Pulmonary artery endothelial cell (primary cell): Measurements from ENCODE around the gene LRRC2. TPM values are rescaled to one million over a fixed set of nuclear protein-coding genes. Genes with fewer than 3 reads are reported as not detected.
"Not testable (repeated sequence)": the region's sequence is repeated elsewhere in the genome, so short reads cannot be mapped to it uniquely, and the experiment has no call there.

Experiments used
- DNase-seq: peaks from one replicate; pipeline ENCODE4 v3.0.0-alpha.2; 2011; ENCODE audit warnings: low read depth, low spot score
- total RNA-seq: library from RNA; depleted of rRNA; stranded (reverse); fragments of >200 nt; gene quantifications from 2 replicates; pipeline ENCODE4 v1.2.3, GENCODE V29; 2014

The LRRC2 gene
- total RNA-seq, 1 donor from 2014 or later: 0.07 TPM

DNA sequence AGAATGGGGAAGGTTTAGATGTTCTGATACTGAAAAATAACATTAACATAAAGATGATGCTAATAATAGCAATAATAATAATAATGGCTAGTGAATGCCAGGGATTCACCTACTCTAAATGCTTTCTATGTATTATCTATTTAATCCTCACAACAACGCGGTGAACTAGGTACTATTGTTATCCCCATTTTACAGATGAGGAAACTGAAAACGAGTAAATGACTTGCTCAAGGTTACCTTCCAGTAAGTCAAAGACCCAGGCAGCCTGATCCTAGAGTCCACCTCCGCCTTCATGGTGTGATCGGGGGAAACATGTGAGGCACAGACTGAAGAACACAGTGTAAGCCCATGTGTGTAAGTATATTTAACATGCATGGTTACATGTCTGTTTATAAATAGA, 30.4 kb downstream of the LRRC2 start:
- DNase-seq: no peak

DNA sequence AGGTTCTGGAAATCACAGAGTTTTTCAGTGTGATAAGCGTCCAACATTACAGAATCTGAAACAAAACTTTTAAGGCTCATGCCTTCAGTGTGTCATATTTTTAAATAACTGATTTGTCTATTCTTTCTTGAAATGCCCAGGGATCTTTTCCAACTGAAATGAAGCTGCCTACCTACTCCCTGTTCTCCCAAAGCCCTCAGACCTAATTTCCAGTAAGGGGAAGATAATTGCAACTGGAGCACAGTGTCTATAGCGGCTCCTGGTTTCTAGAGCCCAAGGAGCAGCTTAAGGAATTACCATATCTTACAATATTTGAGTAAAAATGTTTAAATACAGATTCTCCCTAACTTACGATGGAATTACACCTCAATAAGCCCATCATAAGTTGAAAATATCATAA, 33.0 kb downstream of the LRRC2 start:
- no peak for DNase-seq

DNA sequence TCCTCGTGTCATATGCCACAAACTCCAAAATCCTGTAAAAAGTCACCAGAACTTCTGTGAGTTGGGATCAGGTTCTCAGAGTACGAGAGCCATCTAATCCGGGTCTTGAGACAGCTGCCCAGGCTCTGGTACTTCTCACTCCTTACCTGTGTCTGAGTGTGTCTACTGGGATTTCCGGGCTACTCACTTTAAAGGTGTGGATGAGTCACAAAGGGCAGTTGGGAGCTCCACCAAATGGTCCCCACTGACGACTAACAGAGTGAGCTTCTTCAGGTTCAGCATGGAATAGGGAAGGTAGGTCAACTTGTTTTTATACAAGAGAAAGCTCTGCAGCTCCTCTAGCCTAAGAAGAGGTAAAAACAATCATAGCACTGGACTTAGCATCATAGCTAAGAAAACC, 38.9 kb downstream of the LRRC2 start:
- DNase-seq: no peak

DNA sequence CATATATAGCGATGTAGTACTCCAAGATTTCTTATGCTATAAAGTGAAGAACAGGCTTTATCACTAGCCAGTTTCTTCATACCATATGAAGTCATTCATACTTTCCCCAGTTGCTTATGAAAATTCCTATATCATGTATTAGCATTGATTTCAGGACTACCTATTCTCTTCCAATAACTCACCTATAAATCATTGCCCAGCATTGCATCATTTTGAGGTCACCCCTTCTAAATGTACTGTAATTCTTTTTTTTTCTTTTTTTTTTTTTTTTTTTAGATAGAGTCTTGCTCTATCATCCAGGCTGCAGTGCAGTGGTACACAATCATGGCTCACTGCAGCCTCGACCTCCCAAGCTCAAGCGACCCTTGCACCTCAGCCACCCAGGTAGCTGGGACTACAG, 41.3 kb downstream of the LRRC2 start:
- DNase-seq: no peak

DNA sequence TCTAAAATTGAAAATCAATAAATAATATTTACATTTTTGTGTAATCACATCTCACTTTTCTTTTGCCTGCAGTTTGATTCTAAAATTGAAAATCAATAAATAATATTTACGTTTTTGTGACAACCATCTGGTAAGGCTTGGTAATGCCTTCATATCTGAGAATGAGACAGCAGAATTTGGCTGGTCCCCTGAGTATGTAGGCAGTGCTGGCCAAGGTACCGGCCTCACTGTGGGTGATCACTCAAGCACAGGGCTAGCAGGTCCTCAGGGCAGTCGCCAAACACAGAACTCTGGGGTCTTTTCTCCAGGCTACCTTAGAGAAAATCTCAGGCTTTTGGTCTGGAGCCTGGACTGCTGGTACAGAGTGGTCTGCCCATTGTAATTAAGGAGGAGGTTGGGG, 42.1 kb downstream of the LRRC2 start:
- DNase-seq: no peak

DNA sequence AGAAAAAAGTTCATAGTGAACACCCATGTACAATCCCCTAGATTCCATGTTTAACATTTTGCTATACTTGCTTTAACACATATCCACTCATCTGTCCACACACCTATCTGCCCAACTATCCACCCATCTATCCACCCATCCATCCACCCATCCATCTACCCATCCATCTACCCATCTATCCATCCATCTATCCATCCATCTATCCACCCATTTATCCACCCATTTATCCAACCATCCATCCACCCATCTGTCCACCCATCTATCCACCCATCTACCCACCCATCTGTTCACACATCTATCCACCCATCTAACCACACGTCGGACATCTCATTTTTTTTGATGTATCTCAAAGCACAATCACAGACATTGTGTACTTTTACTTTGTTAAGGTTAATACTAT, 42.5 kb downstream of the LRRC2 start:
- no peak for DNase-seq

DNA sequence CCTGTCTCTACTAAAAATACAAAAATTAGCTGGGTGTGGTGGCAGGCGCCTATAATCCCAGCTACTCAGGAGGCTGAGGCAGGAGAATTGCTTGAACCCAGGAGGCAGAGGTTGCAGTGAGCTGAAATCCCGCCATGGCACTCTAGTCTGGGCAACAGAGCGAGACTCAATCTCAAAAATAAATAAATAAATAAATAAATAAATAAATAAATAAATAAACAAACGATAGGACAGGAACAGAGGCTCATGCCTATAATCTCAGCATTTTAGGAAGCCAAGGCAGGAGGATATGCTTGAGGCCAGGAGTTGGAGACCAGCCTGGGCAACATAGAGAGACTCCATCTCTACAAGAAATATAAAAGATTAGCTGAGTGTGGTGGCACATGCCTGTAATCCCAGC, 43.9 kb downstream of the LRRC2 start:
- not testable (repeated sequence) for DNase-seq

DNA sequence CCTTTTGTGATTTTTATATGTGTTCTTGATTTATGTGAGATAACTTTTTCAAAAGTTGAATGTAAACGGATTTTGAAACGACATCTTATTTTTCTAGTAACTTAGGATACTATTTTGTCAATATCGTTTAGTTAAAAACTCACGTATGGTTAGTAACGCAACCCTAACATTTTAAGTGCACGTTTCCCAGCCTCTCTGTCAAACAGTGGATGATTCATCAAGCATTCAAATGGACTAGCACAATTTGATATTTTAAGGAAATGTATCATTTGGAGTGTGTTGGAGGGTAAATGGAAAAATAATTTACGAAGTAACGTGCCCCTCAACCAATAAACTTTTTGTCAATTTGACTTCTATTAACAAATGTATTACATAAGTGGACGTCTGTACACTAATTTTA, 45.0 kb downstream of the LRRC2 start:
- no peak for DNase-seq

DNA sequence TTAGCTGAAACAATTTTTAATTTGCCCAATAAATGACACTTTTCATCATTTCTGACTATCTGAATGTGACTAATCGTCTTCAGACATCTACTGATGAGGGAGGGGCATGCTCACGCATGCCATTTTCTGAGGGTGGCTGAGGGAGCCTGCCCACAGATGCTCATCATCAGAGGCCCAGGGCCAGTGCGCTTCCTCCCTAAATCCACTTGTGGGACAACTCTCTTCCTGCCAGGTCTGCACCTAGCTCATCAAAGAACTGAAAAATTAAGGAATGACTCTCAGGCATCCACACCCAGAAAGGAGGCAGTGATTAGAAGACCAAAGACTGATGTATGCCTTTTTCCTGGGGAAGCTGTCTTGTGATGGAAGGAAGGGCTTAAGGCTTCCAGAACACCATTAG, 45.6 kb downstream of the LRRC2 start:
- no peak for DNase-seq

DNA sequence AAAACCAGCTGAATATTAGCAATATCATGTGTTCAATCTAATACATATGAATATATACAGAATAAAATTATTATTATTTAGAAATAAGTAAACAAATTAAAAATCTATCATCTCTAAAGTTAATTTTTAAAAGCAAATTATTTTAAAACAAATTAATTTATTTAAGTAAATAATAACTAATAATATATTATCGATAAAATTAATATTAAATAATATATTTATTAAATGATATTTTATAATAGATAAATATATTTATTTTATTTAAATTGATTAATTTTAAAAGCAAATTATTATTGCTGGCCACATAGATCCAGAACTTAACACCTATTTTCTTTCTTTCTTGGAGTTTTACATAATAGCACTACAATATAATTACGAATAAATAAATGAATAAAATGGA, 46.1 kb downstream of the LRRC2 start:
- no peak for DNase-seq

DNA sequence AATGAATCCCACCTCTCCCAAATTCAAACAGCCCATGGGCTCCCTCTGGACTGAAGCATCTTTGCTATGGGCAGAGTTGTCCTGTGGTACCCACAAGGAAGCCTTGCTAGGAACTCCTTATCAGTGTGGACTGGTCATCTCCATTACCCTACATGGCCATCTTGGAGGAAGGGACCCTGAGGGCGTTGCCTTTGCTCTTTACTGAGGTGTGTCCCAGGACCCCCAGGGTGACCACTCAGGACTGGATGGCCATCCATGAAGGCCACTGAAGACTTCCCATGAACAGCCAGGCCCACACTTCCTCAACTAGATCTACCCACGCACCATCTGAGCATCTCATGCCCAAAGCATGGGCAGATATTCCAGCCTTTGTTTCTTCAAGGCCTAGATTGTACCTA, 48.3 kb downstream of the LRRC2 start:
- DNase-seq: no peak

DNA sequence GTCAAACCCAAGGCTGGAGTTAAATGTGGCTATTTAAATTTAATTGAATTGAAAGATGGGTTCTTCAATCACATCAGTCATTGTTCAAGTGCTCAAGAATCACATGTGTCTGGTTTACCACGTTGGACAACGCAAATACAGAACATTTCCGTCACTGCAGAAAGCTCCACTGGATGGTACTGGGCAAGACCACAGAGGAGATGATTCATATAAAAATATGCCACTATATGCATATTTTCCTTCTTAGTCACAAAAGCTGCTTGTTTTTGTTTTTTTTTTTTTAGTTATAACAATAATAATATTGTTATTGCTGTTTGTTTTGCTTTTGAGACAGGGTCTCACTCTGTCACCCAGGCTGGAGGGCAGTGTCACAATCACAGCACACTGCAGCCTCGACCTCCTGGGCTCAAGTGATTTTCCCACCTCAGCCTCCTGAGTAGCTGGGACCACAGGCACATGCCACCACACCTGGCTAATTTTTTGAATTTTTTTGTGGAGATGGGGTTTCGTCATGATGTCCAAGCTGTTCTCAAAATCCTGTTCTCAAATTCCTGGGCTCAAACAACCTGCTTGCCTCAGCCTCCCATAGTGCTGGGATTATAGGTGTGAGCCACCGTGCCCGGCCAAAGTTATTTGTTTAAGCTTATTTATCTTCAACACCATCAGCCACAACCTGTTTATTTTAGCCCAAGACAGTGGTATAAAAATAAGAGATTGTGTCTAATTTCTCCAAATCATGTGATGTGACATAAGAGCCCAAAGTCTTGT, 48.9 kb downstream of the LRRC2 start:
- DNase-seq: peak; percentile 55

DNA sequence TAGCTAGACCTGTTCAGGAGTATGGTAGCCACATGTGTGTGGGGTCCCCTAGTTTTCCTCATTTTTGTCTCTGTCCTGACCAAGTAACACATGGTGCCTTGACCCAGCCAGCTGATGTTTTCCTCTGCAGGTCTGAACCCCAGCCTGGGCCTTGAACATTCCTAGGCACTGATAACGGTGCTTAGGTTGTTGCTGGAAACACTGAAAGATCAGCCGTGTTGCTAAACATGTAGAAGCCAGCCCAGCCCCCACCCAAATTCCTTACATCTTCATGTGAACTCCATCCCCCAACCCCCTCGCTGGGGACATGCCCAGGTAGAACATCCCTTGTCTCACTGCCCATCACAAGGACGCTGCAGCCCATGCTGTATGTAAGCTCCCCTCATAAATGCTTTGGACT, 49.6 kb downstream of the LRRC2 start:
- no peak for DNase-seq

DNA sequence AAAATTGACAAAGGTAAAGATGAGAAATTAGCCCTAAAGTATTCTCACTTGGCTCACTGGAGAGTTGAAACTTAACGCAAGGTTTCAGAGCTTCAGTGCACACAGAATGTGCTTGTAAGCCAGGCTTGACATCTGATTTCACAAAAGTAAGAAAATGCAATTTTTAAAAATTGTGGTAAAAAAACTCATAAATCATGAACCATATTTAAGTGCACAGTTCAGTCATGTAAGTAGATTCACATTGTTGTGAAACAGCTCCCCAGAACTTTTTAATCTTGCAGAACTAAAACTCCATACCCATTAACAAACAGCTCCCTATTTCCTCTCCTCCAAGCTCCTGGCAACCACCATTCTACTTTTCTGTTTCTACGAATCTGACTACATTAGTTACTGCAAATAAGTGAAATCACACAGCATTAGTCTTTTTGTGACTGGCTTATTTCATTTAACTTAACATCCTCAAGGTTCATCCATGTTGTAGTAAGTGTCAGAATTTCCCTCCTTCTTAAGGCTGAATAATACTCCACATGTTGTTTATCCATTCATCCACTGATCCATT, 53.8 kb downstream of the LRRC2 start:
- no peak for DNase-seq

DNA sequence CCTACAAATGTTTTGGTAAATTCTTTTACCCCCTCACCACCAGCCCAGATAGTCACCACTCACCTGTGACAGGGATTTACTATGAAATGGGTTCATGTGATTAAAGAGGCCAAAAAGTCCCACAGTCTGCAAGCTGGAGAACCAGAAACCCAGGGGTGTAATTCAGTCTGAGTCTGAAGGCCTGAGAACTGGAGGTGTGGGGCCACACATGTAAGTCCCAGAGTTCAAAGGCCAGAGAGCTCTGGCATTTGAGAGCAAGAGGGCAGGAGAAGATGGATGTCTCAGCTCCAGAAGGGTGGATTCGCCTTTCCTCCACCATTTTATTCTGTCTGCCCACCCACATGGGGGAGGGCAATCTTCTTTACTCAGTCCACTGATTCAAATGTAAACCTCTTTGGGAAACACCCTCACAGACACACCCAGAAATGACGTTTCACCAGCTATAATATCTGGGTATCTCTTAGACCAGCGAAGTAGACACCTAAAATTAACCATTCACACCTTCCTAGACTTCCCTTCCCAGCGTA, 56.4 kb downstream of the LRRC2 start:
- DNase-seq: no peak

DNA sequence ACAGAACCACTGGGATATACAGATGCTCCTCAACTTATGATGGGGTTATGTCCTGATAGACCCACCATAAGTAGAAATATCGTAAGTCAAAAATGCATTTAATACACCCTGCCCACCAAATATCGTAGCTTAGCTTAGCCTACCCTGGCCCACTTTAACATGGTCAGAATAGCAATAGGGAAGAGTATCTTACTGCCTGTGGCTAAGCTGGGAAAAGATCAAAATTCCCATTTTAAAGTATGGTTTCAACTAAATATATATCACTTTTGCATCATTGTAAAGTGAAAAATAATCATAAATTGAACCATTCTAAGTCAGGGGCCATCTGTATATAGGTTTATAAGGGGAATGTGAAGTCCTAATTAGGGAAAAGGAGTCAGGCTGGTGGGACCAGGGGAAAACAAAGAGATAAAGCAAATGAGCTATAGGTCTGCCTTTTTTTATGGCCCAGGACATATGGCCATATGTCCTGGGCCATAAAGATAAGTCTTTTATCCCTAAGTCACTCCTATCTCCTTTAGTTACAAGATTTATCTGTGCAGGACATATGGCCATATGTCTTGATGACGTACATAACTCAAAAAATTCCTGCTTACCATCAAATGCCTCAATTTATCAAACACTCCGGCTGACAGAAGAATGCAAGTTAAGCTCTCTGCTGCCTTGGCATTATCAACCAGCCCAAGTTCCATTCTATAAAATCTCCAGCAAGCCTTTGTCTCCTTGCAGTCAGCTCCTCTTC, 57.1 kb downstream of the LRRC2 start:
- no peak for DNase-seq

DNA sequence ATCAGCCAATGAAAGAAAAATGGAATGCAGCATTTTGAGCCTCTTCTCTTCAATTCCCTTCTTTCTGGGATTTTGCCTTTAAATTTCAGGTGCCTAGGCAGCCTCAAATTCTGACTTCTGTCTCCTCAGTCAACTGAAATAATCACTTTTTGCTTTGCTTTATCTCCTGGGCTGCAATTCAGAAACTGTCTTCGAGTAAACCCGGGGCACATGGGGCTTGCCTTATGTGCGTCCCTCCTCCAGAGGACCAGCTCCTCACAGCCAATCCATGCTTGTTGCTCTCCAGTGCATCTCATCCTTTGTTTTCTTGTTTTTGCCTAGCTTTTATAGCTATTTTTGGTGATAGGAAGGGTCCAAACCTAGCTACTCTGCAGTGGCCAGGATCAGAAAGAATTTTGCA, 59.6 kb downstream of the LRRC2 start:
- no peak for DNase-seq

DNA sequence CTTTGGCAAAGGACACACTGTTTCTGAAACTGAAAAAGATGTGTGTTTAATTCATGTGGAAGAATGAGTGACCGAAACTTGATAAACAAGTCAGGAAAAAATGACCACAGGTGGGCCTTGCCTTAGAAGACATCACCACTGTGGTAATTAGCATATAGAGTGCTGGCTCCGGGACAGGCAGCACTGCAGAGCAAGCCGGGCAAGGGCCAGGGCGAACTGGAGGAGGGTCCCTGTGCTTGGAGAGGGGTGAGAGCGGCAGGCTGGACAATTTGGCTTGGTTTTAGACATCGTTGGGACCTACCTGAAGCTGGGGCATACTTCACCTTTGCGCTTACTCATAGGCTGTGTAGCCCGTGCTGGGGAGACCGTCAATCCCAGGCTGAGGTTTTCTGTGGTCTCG, 60.1 kb downstream of the LRRC2 start:
- no peak for DNase-seq

DNA sequence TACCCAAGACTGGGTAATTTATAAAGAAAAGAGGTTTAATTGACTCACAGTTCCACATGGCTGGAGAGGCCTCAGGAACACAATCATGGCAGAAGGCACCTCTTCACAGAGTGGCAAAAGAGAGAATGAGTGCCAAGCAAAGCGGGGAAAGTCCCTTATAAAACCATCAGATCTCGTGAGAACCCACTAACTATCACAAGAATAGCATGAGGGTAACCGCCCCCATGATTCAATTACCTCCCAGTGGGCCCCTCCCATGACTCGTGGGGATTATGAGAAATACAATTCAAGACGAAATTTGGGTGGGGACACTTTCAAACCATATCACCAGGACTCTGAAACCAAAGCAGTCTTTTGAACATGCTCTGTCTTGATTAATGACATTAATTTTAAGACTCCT, 61.3 kb downstream of the LRRC2 start:
- DNase-seq: no peak

DNA sequence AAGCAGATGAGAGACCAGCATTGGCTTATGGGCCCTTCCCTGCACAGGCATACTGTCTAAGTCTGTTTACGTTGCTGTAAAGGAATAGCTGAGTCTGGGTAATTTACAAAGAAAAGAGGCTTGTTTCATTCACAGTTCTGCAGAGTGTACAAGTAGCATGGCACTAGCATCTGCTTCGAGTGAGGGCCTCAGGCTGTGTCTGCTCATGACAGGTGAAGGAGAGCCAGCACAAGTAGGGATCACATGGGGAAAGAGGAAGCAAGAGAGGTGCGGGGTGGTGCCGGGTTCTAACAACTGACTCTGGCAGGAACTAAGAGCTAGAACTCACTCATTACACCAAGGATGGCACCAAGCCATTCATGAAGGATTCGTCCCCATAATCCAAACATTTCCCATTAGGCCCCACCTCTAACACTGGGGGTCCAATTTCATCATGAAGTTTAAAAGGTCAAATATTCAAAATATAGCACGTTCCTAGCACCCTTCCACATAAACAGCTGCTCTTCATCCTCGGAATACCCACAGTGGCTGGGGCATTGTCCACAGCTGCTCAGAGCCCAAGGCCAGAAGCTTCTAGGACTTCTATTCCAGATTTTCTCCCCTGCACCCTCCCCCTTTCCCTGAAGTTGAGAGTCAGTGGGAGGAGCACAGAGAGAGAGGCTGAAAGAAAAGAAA, 62.8 kb downstream of the LRRC2 start:
- no peak for DNase-seq

DNA sequence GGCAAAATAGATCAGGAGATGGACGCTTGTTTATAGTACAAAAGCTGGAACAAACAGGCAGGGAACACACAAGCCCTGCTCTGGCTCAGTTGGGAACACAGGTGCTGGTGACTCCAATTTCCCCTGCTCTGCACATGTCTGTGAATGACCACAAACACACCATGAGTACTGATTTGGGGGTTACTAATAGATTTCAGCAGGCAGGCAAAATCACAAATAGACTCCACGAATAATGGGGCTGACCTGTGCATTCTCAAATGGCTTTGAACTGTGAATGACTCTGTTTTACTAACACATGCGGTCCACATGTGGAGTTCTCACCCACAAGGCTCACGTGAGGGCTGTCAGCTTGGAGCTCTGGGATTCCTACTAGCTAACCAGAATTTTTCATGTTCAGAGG, 64.4 kb downstream of the LRRC2 start:
- DNase-seq: no peak
